HG03354 (cell line): ENCODE data around the gene EPHB2.

Experiments used
- ATAC-seq: cut with Tn5 transposase; IDR thresholded peaks from one replicate; pipeline ENCODE4 v1.9.1; 2021; ENCODE audit warnings: mild to moderate bottlenecking; ENCODE audit not compliant: unreplicated experiment, poor library complexity, severe bottlenecking

Gene EPHB2

DNA sequence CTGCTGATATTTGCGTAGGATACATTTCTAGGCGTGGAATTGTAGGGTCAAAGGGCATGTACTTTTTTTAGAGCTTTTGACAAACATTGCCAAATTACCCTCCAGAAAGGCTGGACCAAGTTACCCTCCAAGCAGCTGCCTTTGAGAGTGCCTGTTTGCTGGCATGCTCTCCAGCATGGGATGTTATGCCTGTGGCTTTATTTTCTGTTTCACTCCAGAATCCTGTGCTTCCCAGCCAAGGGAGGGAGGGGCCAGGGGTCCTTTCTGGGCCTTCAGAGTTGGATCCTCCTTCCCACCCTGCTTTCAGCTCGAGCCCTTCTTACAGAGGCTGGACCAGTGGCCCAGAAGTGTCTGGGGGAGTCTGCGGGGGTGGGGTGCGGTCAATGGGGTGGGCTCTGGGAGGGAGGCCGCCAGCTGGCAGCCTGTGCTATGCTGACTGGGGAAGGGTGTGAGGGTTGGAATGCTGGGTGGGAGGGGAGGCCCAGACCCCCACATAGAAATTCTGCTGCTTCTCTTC, 81.2 kb downstream of the EPHB2 start:
- ATAC-seq = no peak

DNA sequence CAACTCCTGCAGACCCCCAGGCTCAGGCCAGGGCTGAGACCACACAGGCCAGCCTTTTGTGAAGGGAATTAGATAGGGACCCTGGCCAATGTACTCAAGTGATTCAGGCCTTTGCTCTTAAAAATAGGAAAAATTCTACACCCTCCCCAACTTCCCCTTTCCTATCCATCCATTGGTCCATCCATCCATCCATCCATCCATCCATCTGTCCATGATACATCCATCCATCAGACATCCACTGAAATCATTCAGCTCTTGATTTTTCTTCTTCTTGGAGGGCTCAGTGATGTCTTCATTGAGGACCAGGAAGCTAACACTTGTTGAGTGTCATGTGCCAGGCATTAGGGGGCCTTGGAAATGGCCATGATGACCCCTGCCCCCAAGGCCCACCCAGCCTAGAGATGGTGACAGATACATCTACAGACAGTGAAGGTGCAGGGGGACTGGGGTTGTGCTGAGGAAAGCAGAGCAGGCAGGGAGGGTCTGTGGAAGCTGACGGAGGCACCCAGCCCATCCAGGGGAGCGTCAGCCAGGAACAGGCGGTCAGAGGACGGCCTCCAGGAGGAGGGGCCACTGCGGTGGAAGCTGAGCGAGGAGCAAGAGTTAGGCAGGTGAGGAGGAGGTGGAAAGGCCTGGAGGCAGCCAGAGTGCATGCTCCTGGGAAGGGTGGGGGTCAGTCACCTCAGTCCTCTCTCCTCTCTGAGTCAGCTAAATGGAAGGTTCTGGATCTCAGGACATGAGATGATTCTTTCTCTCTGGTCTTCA, 81.9 kb downstream of the EPHB2 start:
- no peak for ATAC-seq

DNA sequence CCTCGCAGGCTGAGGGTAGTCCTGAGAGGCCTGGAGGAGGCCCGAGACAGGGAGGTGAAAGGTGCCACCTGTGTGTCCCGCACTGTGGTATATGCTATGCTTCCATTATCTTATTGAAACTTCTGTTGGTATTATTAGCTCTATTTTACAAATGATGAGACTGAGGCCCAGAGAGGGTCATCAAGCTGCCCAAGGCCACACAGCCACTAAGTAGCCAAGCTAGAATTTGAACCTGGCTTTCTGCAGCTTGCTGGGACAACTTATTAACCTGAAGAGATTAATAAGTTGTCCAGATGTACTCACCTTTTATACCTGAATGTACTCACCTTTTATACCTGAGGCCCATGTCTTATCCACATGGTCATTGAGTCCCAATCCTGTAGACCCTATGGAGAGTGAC, 83.0 kb downstream of the EPHB2 start:
- ATAC-seq = no peak

DNA sequence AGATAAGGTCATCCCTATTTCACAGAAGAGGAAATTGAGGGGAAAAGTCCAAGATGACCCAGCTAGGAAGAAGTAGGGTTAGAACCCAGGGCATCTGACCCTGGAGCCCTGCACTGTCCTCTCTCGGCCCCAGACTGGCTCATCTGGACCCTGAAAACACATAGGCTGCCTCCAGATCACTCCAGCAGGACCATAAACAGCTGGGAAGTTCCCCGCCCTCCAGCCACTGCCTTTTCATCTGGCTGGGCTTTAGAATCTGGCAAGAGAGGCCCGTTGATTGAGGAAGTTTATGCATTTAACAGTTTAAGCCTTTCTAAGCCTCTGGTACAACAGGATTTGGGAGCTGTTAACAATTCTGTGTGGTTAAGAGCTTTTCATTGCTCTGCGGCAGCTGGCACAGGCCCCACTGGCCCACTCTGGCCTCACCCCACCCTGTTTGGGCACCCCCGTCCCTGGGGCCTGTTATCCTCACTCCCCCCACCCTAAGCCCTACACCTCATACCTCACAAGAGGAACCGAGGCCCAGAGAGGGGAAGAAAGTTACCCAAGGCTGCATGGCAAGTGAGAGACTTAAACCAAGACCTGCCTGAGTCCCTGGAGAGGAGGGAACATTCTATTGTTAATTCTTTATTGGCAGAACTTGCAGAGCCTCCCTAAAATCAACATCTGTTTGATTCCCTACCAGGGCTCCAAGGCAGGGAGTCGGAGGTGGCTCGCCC, 84.2 kb downstream of the EPHB2 start:
- ATAC-seq = no peak

DNA sequence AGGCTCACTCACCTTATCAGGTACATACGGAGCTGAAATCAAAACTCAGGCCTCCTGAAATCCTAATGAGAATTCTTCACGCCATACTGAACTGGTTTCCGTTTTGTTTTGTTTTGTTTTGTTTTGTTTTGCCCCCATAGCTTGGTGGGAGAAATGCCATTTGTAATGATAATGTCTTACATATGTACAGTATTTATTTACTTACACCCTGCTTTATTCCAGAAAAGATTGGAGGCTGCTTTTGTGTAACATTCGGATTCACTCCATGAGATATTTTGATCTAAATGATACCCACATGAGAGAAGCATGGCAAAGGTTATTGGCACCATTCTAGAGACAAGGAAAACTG, 84.7 kb downstream of the EPHB2 start:
- ATAC-seq = no peak

DNA sequence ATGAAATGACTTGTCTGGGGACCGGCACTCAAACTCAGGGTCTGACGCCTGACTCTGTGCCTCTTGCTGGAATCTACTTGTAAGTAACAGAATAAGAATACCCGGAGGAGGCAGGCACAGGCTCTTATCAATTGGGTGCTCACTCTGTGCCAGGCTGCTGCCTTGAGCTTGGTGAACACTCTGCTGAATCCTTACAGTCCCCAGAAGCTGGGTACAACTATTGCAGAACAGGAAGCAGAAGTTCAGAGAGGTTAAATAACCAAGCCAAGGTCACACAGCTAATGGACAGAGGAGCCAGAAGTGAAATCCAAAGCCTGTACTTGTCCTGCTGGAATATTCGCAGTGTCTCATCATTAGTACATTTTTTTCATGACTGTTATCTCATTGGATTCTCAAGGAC, 86.0 kb downstream of the EPHB2 start:
- ATAC-seq = no peak

DNA sequence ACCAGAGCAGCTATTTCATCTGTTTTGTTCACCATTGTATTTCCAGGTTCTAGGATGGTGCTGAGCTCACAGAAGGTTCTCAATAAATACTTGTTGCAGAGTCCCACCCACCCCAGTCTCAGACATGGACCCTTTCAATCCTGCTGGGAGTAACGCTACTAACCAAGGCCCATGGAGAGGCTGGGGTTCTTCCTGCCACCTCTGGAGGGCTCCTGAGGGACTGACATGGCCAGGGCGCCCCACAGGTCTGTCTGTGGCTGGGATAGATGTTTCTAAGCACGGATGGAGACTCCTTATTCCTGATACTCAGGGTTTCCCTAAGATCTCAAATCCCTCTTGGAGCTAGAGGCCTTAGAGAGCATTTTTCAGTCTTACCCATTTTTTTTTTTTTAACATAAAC, 87.4 kb downstream of the EPHB2 start:
- no peak for ATAC-seq

DNA sequence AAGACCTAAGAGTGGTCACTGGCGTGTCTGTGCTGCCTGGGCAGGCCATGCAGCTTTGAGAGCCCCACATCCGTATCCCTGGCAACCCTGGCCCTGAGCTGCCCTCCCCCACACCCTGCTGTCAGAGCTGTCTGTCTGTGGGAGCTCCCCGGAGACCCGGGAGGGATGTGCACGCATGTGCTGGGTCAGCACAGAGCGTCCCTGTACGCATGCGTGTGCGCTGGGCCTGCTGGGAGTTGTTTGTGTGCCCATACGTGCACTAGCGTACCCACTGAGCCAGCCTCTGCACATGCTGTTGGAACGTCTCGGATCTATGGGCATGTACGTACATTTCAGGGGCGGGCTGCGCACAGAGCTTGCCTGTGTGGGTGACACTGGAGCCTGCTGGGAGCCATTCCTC, 89.3 kb downstream of the EPHB2 start:
- no peak for ATAC-seq

DNA sequence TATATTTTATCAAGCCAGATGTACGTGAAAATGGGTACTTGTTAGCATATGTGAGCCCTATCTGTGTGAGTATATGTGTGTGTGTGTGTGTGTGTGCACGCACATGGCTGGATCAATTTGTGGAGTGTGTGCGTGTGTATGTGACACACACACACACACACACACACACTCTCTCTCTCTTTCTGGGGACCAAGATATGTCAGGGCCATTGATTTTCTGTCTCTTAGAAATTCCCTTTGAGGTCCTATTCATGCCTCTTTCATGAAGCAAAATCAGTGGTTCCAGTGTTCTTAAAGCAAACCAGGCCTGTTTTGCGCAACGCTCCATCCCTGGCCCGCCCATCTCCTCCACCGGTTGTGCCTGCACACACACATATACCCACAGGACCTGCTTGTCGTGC, 90.0 kb downstream of the EPHB2 start:
- no peak for ATAC-seq

DNA sequence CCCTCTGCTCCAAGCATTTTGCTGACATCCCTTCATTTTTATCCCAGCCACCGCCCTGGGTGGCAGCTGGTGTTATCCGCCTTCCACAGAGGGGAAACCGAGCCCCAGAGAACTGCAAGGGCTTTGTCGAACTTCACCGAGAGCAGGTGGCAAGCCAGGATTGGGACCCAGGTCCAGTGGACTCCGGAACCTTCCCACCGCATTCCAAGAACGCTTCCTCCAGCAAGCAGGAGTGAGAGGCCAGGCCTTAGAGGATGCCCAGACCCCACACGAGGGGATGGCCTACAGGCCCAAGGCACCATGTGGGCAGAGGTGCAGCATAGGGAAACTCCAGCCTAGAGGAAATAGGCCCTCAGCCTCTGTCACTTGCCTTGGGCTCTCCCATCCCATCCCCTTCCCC, 90.7 kb downstream of the EPHB2 start:
- ATAC-seq = no peak

DNA sequence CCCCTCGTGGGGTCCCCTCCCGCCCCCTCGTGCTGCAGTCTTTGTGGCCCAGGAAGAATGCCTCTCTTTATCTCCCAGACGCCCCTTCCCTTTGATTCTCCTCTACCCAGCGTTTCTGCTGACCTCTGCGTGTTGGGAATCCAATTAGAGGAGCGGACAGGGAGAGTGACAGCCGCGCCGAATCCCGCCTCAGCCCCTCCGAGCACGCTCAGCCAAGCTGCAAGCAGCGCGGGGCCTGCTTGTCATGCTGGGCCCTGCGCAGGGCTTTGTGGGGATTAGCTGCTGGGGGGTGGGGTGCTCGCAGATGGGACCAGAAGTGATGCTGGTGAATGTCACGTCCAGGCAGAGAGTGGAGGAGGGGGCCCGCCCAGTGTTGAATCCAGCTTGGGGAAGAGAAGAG, 91.1 kb downstream of the EPHB2 start:
- no peak for ATAC-seq

DNA sequence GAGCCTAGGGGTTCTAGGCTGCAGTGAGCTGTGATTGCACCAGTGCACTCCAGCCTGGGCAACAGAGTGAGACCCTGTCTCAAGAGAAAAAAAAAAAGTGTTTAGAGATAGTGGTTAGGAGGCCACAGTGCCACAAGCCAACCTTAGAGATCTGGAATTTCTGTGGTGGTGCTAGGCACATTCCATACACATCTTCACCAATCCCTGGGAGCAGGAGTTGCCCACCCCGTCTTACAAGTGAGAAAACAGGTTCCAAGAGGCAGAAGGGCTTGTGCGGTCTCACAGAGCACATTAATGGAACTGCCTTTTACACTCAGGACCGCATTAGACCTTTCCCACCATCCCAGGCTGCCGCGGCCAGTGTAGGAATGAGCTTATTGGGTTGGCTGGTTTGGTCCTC, 93.2 kb downstream of the EPHB2 start:
- ATAC-seq = no peak

DNA sequence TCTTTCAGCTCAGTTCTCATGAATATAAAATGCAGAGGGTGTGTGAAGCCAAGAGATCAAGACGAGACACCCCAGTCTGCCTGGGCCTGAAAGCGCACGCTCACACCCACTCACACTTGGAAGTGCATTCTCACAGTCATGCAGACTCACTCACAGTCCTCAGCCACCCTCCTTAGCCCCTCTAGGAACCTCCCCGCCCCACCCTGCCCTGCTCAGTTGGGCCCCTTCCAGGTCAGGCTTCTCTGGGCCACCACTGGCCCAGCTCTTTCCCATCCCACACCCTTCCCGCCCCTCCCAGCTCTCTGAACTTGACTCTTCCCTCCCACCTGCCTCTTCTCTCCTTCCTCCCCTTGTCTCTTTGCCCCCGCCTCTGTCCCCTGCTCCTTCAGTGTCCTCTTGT, 93.8 kb downstream of the EPHB2 start:
- ATAC-seq = no peak

DNA sequence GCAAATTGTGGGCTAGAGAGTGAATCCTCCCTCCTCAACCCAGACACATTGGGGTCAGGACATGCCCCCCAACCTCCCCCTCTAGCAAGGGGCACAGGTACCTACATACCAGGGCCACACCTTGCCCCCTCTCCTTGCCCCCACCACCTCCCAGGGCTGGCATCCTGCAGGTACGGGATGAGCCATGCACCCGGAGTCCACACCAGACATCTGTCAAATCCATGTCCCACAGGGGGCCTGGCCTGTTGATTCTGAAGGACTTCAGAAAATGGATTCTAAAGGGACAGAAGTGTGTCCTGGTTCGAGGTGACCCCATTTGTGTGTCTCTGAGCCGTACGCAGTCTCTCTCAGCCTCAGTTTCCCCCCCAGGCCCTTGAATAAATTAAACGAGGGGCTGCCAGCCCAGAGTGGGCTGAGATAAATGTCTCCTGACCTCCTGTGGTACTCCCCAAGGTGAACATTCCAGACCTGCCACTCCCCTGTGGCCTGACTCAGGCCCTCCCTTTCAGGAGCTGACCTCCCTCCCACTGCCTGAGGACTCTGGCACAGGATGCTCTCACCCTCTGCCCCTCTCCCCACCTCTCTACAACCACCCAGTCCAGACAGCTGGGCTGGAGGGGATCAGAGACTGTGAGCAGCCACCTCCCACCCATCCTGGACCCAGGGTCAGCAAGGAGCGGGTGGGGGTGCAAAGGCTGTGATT, 94.5 kb downstream of the EPHB2 start:
- no peak for ATAC-seq

DNA sequence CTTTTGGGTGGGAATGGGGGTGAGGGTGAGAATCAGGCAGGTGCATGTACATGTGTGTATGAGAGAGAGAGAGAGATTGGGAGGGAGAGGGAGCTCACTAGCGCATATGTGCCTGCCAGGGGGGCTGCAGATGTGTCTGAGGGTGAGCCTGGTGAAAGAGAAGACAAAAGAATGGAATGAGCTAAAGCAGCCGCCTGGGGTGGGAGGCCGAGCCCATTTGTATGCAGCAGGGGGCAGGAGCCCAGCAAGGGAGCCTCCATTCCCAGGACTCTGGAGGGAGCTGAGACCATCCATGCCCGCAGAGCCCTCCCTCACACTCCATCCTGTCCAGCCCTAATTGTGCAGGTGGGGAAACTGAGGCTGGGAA, 95.0 kb downstream of the EPHB2 start:
- no peak for ATAC-seq

DNA sequence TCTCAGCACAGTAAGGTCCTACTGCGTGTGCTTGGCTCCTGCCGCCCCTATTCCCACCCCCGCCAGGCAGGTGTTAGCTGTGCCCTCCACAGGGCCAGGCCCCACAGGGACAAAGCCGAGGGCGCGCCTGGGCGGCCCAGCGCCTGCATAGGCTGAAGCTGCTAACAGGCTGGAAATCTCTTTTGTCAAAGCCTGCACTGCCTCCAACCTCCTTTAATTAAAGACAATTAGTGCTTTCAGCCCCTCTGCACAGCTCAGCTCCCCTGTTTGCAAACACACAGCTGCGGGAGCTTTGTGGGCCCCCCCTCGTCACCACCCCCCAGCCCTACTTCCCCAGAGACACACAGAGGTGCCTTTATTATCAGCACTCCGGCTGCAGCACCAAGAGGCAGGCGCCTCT, 95.9 kb downstream of the EPHB2 start:
- no peak for ATAC-seq

DNA sequence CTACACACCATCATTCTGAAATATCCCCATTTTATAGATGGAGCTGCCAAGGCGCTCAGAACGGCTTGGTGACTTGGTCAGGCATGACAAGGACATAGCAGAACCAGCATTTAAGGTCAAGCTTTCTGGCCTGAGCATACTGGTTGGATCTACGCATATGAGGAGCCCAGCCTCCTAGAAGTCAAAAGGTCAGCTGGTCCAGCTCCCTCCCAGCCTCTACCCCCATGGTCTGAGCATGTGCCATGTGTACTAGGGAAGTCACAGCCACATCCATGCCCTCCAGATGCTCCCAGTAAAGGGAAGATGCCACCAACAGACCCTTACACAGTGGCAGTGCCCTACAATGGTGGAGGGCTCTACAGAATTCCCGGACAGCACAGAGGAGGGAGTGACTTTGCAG, 96.7 kb downstream of the EPHB2 start:
- no peak for ATAC-seq

DNA sequence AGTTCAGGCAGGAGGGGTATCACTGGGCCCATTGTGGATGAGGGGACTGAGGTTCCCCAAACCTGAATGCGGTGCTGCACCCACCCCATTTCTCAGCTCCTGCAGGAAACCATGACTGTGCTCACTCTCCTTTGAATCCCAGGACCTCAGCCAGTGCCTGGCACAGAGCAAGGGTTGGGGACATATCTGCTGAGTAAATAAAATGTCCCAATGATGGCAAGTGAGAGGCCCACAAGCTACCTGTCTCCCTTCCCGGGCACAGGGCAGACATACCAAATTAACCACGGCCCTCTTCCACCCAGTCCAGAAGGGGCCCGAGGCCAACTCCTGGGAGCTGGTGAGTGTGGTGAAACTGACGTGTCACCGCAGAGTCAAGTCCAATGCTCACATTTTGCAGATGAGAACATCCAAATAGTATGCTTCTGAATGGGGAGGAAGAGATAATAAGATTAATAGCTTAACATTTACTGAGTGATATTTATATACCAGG, 97.6 kb downstream of the EPHB2 start:
- ATAC-seq = no peak

DNA sequence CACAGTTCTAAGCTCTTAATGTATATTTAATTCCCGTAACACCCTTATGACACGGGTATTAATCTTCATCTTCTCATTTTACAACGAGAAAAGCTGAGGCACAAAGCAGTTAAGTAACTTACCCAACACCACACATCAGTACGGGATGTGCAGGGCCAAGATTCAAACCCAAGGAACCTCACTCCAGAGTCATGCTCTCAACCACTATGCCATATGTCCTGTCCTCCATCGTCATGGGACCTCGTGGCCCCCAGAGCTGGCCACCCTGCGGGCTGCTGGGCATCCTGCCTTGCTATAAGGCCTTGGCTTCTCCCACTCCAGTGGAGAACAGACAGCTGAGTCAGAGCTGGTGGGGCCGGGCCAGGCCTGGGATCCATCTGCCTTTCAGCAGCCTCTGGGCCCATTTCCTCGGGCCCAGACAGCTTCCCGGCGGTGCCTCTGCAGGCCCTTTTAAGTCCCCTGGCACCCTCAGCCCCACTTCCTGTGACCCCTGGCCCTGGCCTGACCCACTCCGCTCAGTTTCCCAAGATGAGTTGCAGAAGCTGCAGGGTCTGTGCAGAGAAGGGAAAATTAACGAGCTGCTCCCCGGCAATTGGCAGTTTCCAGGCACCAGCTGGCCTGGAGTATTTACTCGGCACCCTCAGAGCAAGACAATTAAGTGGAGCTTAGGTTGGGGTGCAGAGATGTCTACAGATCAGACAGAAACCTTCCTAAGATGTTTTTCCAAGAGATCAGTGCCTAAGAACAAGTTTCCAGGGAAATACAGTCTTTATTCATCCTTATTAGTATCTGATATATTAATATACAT, 98.2 kb downstream of the EPHB2 start:
- no peak for ATAC-seq

DNA sequence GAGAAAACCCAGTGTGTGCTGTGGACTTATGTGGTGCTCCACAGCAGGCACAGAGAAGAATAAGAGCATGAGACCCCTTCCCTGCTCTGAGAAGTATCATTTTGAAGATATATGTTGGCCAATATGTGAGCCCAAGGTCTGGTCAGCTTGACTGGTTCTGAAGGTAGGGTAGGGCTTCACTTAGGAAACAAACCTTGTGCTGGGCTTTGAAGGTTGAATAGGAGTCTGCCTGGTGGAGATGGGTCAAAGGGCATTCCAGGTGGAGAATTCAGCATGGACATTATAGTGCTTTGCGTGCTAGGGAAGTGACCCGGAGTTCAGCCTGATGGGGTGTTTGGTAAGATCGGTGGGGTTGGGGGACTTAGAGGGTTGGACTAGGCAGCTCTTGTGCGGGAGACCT, 99.1 kb downstream of the EPHB2 start:
- ATAC-seq = no peak
